Loucy (cell line): ENCODE results near the gene RRP1.

Source experiments
- H2AFZ ChIP-seq: fragments of 200-600 bp; sonication (generic); 2 replicates; pipeline ENCODE4 v1.6.0; 2016; ENCODE audit warnings: antibody characterized with exemption, mild to moderate bottlenecking, low read length, moderate library complexity
- H3F3A ChIP-seq: fragments of 200-600 bp; 2 replicates; pipeline ENCODE4 v1.6.0; 2016; ENCODE audit warnings: antibody characterized with exemption, low read depth, mild to moderate bottlenecking
- H3K27me3 ChIP-seq: fragments of 200-600 bp; sonication (generic); 2 replicates; pipeline ENCODE4 v1.6.1; 2014; ENCODE audit warnings: low read length, mild to moderate bottlenecking; ENCODE audit not compliant: insufficient read depth, poor library complexity, severe bottlenecking
- H3K36me3 ChIP-seq: fragments of 200-600 bp; sonication (generic); 2 replicates; pipeline ENCODE4 v1.6.1; 2016; ENCODE audit warnings: low read length; ENCODE audit not compliant: insufficient read depth
- H3K4me1 ChIP-seq: fragments of 200-600 bp; sonication (generic); 2 replicates; pipeline ENCODE4 v1.5.1; 2014; ENCODE audit warnings: low read length, mild to moderate bottlenecking; ENCODE audit not compliant: insufficient read depth, poor library complexity, severe bottlenecking
- H3K4me2 ChIP-seq: fragments of 200-600 bp; sonication (generic); 2 replicates; pipeline ENCODE4 v1.6.0; 2014; ENCODE audit warnings: antibody characterized with exemption, low read length, low read depth, mild to moderate bottlenecking; ENCODE audit not compliant: poor library complexity, severe bottlenecking
- H3K4me3 ChIP-seq: fragments of 200-600 bp; sonication (generic); 2 replicates; pipeline ENCODE4 v1.5.1; 2014; ENCODE audit warnings: low read length, mild to moderate bottlenecking, mixed read lengths; ENCODE audit not compliant: poor library complexity, severe bottlenecking
- H3K79me2 ChIP-seq: fragments of 200-600 bp; sonication (generic); 2 replicates; pipeline ENCODE4 v1.6.1; 2014; ENCODE audit warnings: low read length; ENCODE audit not compliant: insufficient read depth
- H3K9ac ChIP-seq: fragments of 200-600 bp; sonication (generic); 2 replicates; pipeline ENCODE4 v1.6.0; 2014; ENCODE audit warnings: mild to moderate bottlenecking, low read depth, low read length, moderate library complexity; ENCODE audit not compliant: poor library complexity, severe bottlenecking
- H3K9me2 ChIP-seq: fragments of 200-600 bp; sonication (generic); replicated peaks from 2 replicates; pipeline ENCODE4 v1.6.1; 2016; ENCODE audit warnings: low read depth, low read length, mixed read lengths
- H3K9me3 ChIP-seq: fragments of 200-600 bp; sonication (generic); 2 replicates; pipeline ENCODE4 v1.6.1; 2014; ENCODE audit warnings: mild to moderate bottlenecking, antibody characterized with exemption, low read length, low read depth; ENCODE audit not compliant: insufficient read depth
- H4K20me1 ChIP-seq: fragments of 200-600 bp; sonication (generic); 2 replicates; pipeline ENCODE4 v1.6.0; 2014; ENCODE audit warnings: antibody characterized with exemption, low read length, mild to moderate bottlenecking; ENCODE audit not compliant: insufficient read depth, poor library complexity, severe bottlenecking
- CTCF ChIP-seq: fragments of 200-600 bp; sonication (generic); conservative IDR thresholded peaks from 2 replicates; pipeline ENCODE4 v1.5.1; 2014; ENCODE audit warnings: mild to moderate bottlenecking, antibody characterized with exemption, low read length
- EZH2phosphoT487 ChIP-seq: fragments of 200-600 bp; IDR thresholded peaks from 2 replicates; pipeline ENCODE4 v1.6.1; 2018; ENCODE audit warnings: antibody characterized with exemption, mild to moderate bottlenecking, moderate library complexity, borderline replicate concordance

The RRP1 gene

GRCh38 chr21:43741423-43742096, 47.8 kb upstream of the RRP1 start:
- TF ChIP-seq CTCF: no peak
- no peak for TF ChIP-seq EZH2phosphoT487
- Histone ChIP-seq H3K9ac (no peak overlapping the region), H3K4me1 (no peaks in the 10 kb centered on the region), H3K79me2 (no peaks in the 10 kb centered on the region; the same call in 1 of the 2 replicates), H4K20me1 (no peaks in the 10 kb centered on the region), H2AFZ (no peak overlapping the region), H3K9me3 (no peaks in the 10 kb centered on the region), H3K4me3 (no peak overlapping the region), H3K27me3 (no peaks in the 10 kb centered on the region), H3K9me2 (no peaks in the 10 kb centered on the region), H3K4me2 (no peak overlapping the region), H3K36me3 (peaks cover 29% of the 10 kb centered on the region; the same call in 1 of the 2 replicates), H3F3A (no peaks in the 10 kb centered on the region)

GRCh38 chr21:43743947-43744346, 45.4 kb upstream of the RRP1 start:
- H3K36me3 ChIP-seq: peaks cover 39% of the 10 kb centered on the region; the same call in 1 of the 2 replicates

GRCh38 chr21:43744725-43745124, 44.7 kb upstream of the RRP1 start:
- Histone ChIP-seq H3K9me3 (no peaks in the 10 kb centered on the region), H3K4me3 (no peak overlapping the region), H3K9me2 (no peaks in the 10 kb centered on the region), H3K4me2 (no peak overlapping the region), H2AFZ (no peak overlapping the region), H3K9ac (no peak overlapping the region), H3K36me3 (peaks cover 39% of the 10 kb centered on the region; the same call in 1 of the 2 replicates), H3K4me1 (no peaks in the 10 kb centered on the region), H4K20me1 (no peaks in the 10 kb centered on the region), H3F3A (no peaks in the 10 kb centered on the region), H3K79me2 (no peaks in the 10 kb centered on the region), H3K27me3 (no peaks in the 10 kb centered on the region)
- no peak for TF ChIP-seq CTCF
- no peak for TF ChIP-seq EZH2phosphoT487

More at GRCh38 chr21:43743947-43744346, 45.4 kb upstream of the RRP1 start:
- Histone ChIP-seq H3K4me1 (no peaks in the 10 kb centered on the region), H3K27me3 (no peaks in the 10 kb centered on the region), H3K9me3 (no peaks in the 10 kb centered on the region), H3K4me2 (no peak overlapping the region), H4K20me1 (no peaks in the 10 kb centered on the region), H3K79me2 (no peaks in the 10 kb centered on the region), H3F3A (no peaks in the 10 kb centered on the region), H3K4me3 (no peak overlapping the region), H3K9me2 (no peaks in the 10 kb centered on the region), H2AFZ (no peak overlapping the region), H3K9ac (no peak overlapping the region)
- no peak for TF ChIP-seq CTCF
- no peak for TF ChIP-seq EZH2phosphoT487
